WTC11 (cell line): ENCODE results near the gene FNDC3A. TPM values are rescaled to one million over a fixed set of nuclear protein-coding genes. Genes with fewer than 3 reads are reported as not detected.

Experiments used
- ATAC-seq: fragments of 200-7000 bp; cut with Tn5 transposase; 2 replicates; pipeline ENCODE4 v1.10.0; 2021; ENCODE audit warnings: mild to moderate bottlenecking, moderate library complexity
- CTCF ChIA-PET: fragments of 300-600 bp; sonication (Branson Sonifier 250); formaldehyde crosslinking; loops from one replicate; lab custom pipeline; 2021; ENCODE audit warnings: antibody characterized with exemption; lab: Charles Lee
- POLR2A ChIA-PET: fragments of 350-600 bp; sonication (Branson Sonifier 250); formaldehyde crosslinking; loops from one replicate; lab custom pipeline; 2021; ENCODE audit warnings: antibody characterized with exemption; lab: Charles Lee
- DNase-seq: peaks from one replicate; pipeline ENCODE4 v3.0.0; 2021; ENCODE audit warnings: low spot score
- H3K27ac Mint-ChIP-seq: 2 replicates; pipeline ENCODE4 v1.8.0; 2021; ENCODE audit warnings: mixed read lengths
- H3K27me3 Mint-ChIP-seq: 2 replicates; pipeline ENCODE4 v1.8.0; 2021; ENCODE audit warnings: low read depth, mild to moderate bottlenecking, moderate library complexity, mixed read lengths
- H3K36me3 Mint-ChIP-seq: 2 replicates; pipeline ENCODE4 v1.8.0; 2021; ENCODE audit warnings: mixed read lengths
- H3K4me1 Mint-ChIP-seq: 2 replicates; pipeline ENCODE4 v1.8.0; 2022; ENCODE audit warnings: mixed read lengths
- H3K4me3 Mint-ChIP-seq: 2 replicates; pipeline ENCODE4 v1.8.0; 2021; ENCODE audit warnings: mild to moderate bottlenecking, moderate library complexity, mixed read lengths
- H3K9me3 Mint-ChIP-seq: 2 replicates; pipeline ENCODE4 v1.8.0; 2021; ENCODE audit warnings: mixed read lengths
- ATF1 ChIP-seq: sonication (generic); formaldehyde crosslinking; IDR thresholded peaks from 2 replicates; pipeline ENCODE4 v1.8.1; 2023; ENCODE audit warnings: mild to moderate bottlenecking, moderate library complexity, missing genetic modification reagents
- CBFB ChIP-seq: sonication (generic); formaldehyde crosslinking; IDR thresholded peaks from 2 replicates; pipeline ENCODE4 v1.8.1; 2022; ENCODE audit warnings: mild to moderate bottlenecking, low read depth, missing genetic modification reagents
- CREB1 ChIP-seq: sonication (generic); formaldehyde crosslinking; IDR thresholded peaks from 2 replicates; pipeline ENCODE4 v1.8.0; 2023; ENCODE audit warnings: mild to moderate bottlenecking, missing genetic modification reagents
- E2F1 ChIP-seq: sonication (generic); formaldehyde crosslinking; IDR thresholded peaks from 2 replicates; pipeline ENCODE4 v1.8.0; 2022; ENCODE audit warnings: mild to moderate bottlenecking, missing genetic modification reagents
- ELF4 ChIP-seq: sonication (generic); formaldehyde crosslinking; IDR thresholded peaks from 2 replicates; pipeline ENCODE4 v1.8.1; 2022; ENCODE audit warnings: low read depth, mild to moderate bottlenecking, moderate library complexity, missing genetic modification reagents
- EMX1 ChIP-seq: fragments of 250-450 bp; sonication (Bioruptor Pico); IDR thresholded peaks from 2 replicates; pipeline ENCODE4 v1.8.0; 2021; ENCODE audit warnings: mild to moderate bottlenecking
- FOXK1 ChIP-seq: sonication (generic); formaldehyde crosslinking; IDR thresholded peaks from 2 replicates; pipeline ENCODE4 v1.8.0; 2022; ENCODE audit warnings: mild to moderate bottlenecking, moderate library complexity, missing genetic modification reagents
- GRHL2 ChIP-seq: fragments of 250-450 bp; sonication (Bioruptor Pico); IDR thresholded peaks from 2 replicates; pipeline ENCODE4 v1.8.0; 2022; ENCODE audit warnings: mild to moderate bottlenecking, moderate library complexity; ENCODE audit not compliant: insufficient replicate concordance, severe bottlenecking
- GTF2I ChIP-seq: fragments of 250-450 bp; sonication (Bioruptor Pico); conservative IDR thresholded peaks from 2 replicates; pipeline ENCODE4 v1.4.0; 2021; ENCODE audit warnings: mild to moderate bottlenecking
- IRF1 ChIP-seq: sonication (generic); formaldehyde crosslinking; IDR thresholded peaks from 2 replicates; pipeline ENCODE4 v1.8.0; 2023; ENCODE audit warnings: missing genetic modification reagents
- IRF2 ChIP-seq: sonication (generic); formaldehyde crosslinking; IDR thresholded peaks from 2 replicates; pipeline ENCODE4 v1.8.0; 2022; ENCODE audit warnings: low read depth, missing genetic modification reagents, borderline replicate concordance
- MYBL2 ChIP-seq: sonication (generic); formaldehyde crosslinking; IDR thresholded peaks from 2 replicates; pipeline ENCODE4 v1.8.1; 2023; ENCODE audit warnings: mild to moderate bottlenecking, moderate library complexity, missing genetic modification reagents
- NFATC4 ChIP-seq: fragments of 250-450 bp; sonication (Bioruptor Pico); IDR thresholded peaks from 2 replicates; pipeline ENCODE4 v1.9.0; 2021; ENCODE audit warnings: mild to moderate bottlenecking
- NR2C2 ChIP-seq: sonication (generic); formaldehyde crosslinking; IDR thresholded peaks from 2 replicates; pipeline ENCODE4 v1.8.0; 2022; ENCODE audit warnings: mild to moderate bottlenecking, missing genetic modification reagents
- NR3C1 ChIP-seq: sonication (generic); formaldehyde crosslinking; conservative IDR thresholded peaks from 2 replicates; pipeline ENCODE4 v1.8.1; 2023; ENCODE audit warnings: low read depth, mild to moderate bottlenecking, missing genetic modification reagents
- RORB ChIP-seq: fragments of 250-450 bp; sonication (Bioruptor Pico); IDR thresholded peaks from 2 replicates; pipeline ENCODE4 v1.9.0; 2021; ENCODE audit warnings: mild to moderate bottlenecking
- TCF7 ChIP-seq: sonication (generic); formaldehyde crosslinking; IDR thresholded peaks from 2 replicates; pipeline ENCODE4 v1.8.0; 2022; ENCODE audit warnings: mild to moderate bottlenecking, low read depth, missing genetic modification reagents, moderate library complexity
- TEAD1 ChIP-seq: sonication (generic); formaldehyde crosslinking; IDR thresholded peaks from 2 replicates; pipeline ENCODE4 v1.8.0; 2022; ENCODE audit warnings: mild to moderate bottlenecking, missing genetic modification reagents
- ZBTB21 ChIP-seq: sonication (generic); formaldehyde crosslinking; IDR thresholded peaks from 2 replicates; pipeline ENCODE4 v1.8.1; 2023; ENCODE audit warnings: mild to moderate bottlenecking, missing genetic modification reagents, borderline replicate concordance
- ZNF317 ChIP-seq: sonication (generic); formaldehyde crosslinking; IDR thresholded peaks from 2 replicates; pipeline ENCODE4 v1.8.1; 2023; ENCODE audit warnings: low read depth, mild to moderate bottlenecking, moderate library complexity, missing genetic modification reagents, borderline replicate concordance
- ZNF396 ChIP-seq: fragments of 250-450 bp; sonication (Bioruptor Pico); IDR thresholded peaks from 2 replicates; pipeline ENCODE4 v1.8.0; 2021; ENCODE audit warnings: mild to moderate bottlenecking, moderate library complexity, borderline replicate concordance
- total RNA-seq: library from RNA; stranded (reverse); gene quantifications from 3 replicates; pipeline ENCODE4 v1.2.3, GENCODE V29; 2021
- TF ChIP-seq, protein P1 (sequence below): fragments of 250-450 bp; sonication (Bioruptor Pico); IDR thresholded peaks from 2 replicates; pipeline ENCODE4 v1.8.0; 2021; ENCODE audit warnings: mild to moderate bottlenecking

The FNDC3A gene
- total RNA-seq, 1 experiment from 2014 or later = 24.8 TPM

DNA sequence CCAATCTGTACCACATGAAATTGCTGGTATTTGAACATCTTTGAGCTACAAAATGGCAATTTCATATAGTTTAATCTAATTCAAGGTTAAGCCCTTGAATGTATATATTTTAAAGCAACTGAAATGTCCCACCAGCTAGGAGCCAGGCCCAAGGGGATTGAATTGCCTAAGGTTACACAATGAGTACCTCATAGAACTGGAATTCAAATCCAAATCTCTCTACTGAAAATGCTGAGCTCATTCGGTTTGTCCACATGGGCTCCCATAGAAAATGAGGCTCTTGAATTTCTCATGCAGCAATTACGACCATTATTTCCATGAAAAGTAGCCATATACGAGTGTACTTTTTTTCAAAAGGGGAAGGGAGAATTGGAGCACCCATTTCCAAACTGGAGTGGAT, 31.5 kb upstream of the FNDC3A start:
- DNase-seq = no peak
- no peak for TF ChIP-seq ELF4 (CRISPR knock-in tag)
- TF ChIP-seq ZNF396 = no peak
- TF ChIP-seq GTF2I (CRISPR knock-in tag) = no peak
- no peak for TF ChIP-seq NFATC4 (CRISPR knock-in tag)
- no peak for TF ChIP-seq RORB (CRISPR knock-in tag)
- no peak for TF ChIP-seq NR3C1 (CRISPR knock-in tag)
- no peak overlapping the region for H3K27ac Mint-ChIP-seq

GRCh38 chr13:48945626-48946025, 30.1 kb upstream of the FNDC3A start:
- H3K27ac Mint-ChIP-seq = no peak overlapping the region
- CTCF ChIA-PET = interaction anchor here (0.8 kb wide), 1 partner anchor 177 kb away, joined by 3 read pairs; no protein-coding TSS in a partner anchor

More for the DNA sequence above, 31.5 kb upstream of the FNDC3A start:
- Mint-ChIP-seq H3K36me3 (no peaks in the 10 kb centered on the region), H3K9me3 (no peaks in the 10 kb centered on the region), H3K4me1 (0 out of 2 replicates have a peak, but pooled peaks cover 3% of the 10 kb centered on the region), H3K4me3 (no peak overlapping the region), H3K27me3 (no peaks in the 10 kb centered on the region; the same call in 1 of the 2 replicates)
- ChIA-PET CTCF (no interaction called here), POLR2A (no interaction called here)
- no peak for ATAC-seq

DNA sequence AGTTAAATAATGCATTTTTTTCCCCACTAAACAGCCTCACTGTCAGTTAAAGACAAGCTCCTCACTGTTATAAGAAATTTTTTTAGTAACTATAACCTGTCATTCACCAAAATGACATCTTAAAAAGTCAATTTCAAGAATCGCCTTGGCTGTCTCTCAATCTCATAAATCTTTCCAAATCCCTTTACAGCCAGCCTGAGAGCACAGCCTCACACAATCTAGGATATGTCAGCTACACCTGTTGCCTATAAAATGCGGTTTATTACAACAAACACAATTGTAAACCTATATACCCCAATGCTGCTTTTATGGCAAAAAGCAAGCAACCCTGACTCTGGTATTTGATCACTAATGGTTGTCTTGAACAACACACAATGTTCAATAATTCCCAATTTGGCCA, 29.5 kb upstream of the FNDC3A start:
- Mint-ChIP-seq H3K36me3 (no peaks in the 10 kb centered on the region), H3K9me3 (no peaks in the 10 kb centered on the region), H3K4me3 (no peak overlapping the region), H3K27ac (no peak overlapping the region), H3K4me1 (0 out of 2 replicates have a peak, but pooled peaks cover 3% of the 10 kb centered on the region), H3K27me3 (no peaks in the 10 kb centered on the region; the same call in 1 of the 2 replicates)
- no peak for ATAC-seq
- TF ChIP-seq, protein P1, sequence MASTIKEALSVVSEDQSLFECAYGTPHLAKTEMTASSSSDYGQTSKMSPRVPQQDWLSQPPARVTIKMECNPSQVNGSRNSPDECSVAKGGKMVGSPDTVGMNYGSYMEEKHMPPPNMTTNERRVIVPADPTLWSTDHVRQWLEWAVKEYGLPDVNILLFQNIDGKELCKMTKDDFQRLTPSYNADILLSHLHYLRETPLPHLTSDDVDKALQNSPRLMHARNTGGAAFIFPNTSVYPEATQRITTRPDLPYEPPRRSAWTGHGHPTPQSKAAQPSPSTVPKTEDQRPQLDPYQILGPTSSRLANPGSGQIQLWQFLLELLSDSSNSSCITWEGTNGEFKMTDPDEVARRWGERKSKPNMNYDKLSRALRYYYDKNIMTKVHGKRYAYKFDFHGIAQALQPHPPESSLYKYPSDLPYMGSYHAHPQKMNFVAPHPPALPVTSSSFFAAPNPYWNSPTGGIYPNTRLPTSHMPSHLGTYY (CRISPR knock-in tag) = no peak
- no peak for TF ChIP-seq FOXK1
- no peak for TF ChIP-seq ATF1 (CRISPR knock-in tag)
- no peak for TF ChIP-seq IRF1 (CRISPR knock-in tag)
- TF ChIP-seq E2F1 (CRISPR knock-in tag) = no peak
- no peak for TF ChIP-seq EMX1
- TF ChIP-seq GRHL2 (CRISPR knock-in tag) = no peak
- no peak for TF ChIP-seq IRF2 (CRISPR knock-in tag)
- TF ChIP-seq ZNF317 (CRISPR knock-in tag) = no peak
- no peak for TF ChIP-seq CREB1
- no peak for TF ChIP-seq ZNF396
- TF ChIP-seq CBFB (CRISPR knock-in tag) = no peak
- no peak for TF ChIP-seq MYBL2 (CRISPR knock-in tag)
- ChIA-PET CTCF (no interaction called here), POLR2A (no interaction called here)
- no peak for DNase-seq

More at GRCh38 chr13:48945626-48946025, 30.1 kb upstream of the FNDC3A start:
- ATAC-seq (no peak), DNase-seq (no peak)
- Mint-ChIP-seq H3K4me1 (0 out of 2 replicates have a peak, but pooled peaks cover 3% of the 10 kb centered on the region), H3K9me3 (no peaks in the 10 kb centered on the region), H3K4me3 (no peak overlapping the region), H3K27me3 (no peaks in the 10 kb centered on the region; the same call in 1 of the 2 replicates), H3K36me3 (no peaks in the 10 kb centered on the region)
- TF ChIP-seq TCF7 = no peak
- no peak for TF ChIP-seq NR2C2 (CRISPR knock-in tag)
- TF ChIP-seq ZBTB21 (CRISPR knock-in tag) = no peak
- TF ChIP-seq TEAD1 (CRISPR knock-in tag) = no peak
- POLR2A ChIA-PET = no interaction called here
